ENCODE data around the gene SYTL3. TPM values are rescaled to one million over a fixed set of nuclear protein-coding genes. Genes with fewer than 3 reads are reported as not detected.

SYTL3 gene
- total RNA-seq, 6 donors from 2014 or later, result 10.3 to 28.3 (median 20.0) TPM

GRCh38 chr6:158754738-158755137, 104.9 kb downstream of the SYTL3 start:
- TF ChIP-seq POLR2AphosphoS5 (IDR thresholded peaks at IDR 0.05) (no peak), CTCF (IDR thresholded peaks at IDR 0.05) (no peak), POLR2A (IDR thresholded peaks at IDR 0.05) (no peak), EP300 (IDR thresholded peaks at IDR 0.05) (no peak)
- no peak overlapping the region for H3K27ac ChIP-seq
- H3K27me3 ChIP-seq, result no peaks in the 10 kb centered on the region
- H3K9me3 ChIP-seq, result no peaks in the 10 kb centered on the region
- ATAC-seq (ENCODE audit: low FRiP score in 2 of 2) (no peak), DNase-seq (no peak)
- no peak overlapping the region for H3K4me3 ChIP-seq
- H3K4me1 ChIP-seq, result peaks cover 0 to 2% (median 0%) of the 10 kb centered on the region in 4 donors
- peaks cover 0 to 13% (median 1%) of the 10 kb centered on the region in 4 donors for H3K36me3 ChIP-seq
- 90 to 92% methylated on average over 11 of the region's 11 CpGs for WGBS, 2 donors

GRCh38 chr6:158755636-158756035, 105.8 kb downstream of the SYTL3 start:
- Histone ChIP-seq H3K36me3 (peaks cover 0 to 15% (median 1%) of the 10 kb centered on the region in 4 donors), H3K9me3 (no peaks in the 10 kb centered on the region), H3K27ac (no peak overlapping the region), H3K27me3 (no peaks in the 10 kb centered on the region), H3K4me1 (peaks cover 0 to 2% (median 0%) of the 10 kb centered on the region in 4 donors), H3K4me3 (no peak overlapping the region)
- no peak for TF ChIP-seq CTCF (IDR thresholded peaks at IDR 0.05)
- TF ChIP-seq POLR2A (IDR thresholded peaks at IDR 0.05), result no peak
- TF ChIP-seq POLR2AphosphoS5 (IDR thresholded peaks at IDR 0.05), result no peak
- TF ChIP-seq EP300 (IDR thresholded peaks at IDR 0.05), result no peak
- DNase-seq (no peak), ATAC-seq (ENCODE audit: low FRiP score in 2 of 2) (no peak)
- 92% methylated on average over 13 of the region's 13 CpGs for WGBS, 2 donors

DNA sequence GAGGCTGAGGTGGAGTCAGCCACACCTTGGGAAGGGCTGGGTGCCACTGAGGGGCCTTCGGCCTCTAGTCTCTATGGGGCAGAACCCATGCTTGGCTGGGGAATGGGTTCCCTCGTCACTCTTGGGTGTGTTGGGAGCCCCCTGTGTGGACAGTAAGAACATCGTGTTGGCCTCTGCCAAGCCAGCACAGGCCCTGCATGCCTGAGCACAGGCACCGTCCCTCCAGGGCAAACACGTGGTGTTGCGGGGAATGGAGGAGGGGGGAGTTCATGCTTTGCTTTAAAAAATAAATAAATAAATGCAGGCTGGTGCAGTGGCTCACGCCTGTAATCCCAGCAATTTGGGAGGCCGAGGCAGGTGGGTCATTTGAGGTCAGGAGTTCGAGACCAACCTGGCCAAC, 106.3 kb downstream of the SYTL3 start:
- 88 to 93% methylated on average over 9 of the region's 9 CpGs for WGBS, 2 donors
- Histone ChIP-seq H3K4me3 (no peak overlapping the region), H3K27ac (no peak overlapping the region), H3K36me3 (peaks cover 0 to 17% (median 1%) of the 10 kb centered on the region in 4 donors), H3K9me3 (no peaks in the 10 kb centered on the region), H3K27me3 (no peaks in the 10 kb centered on the region), H3K4me1 (peaks cover 0 to 2% (median 0%) of the 10 kb centered on the region in 4 donors)
- DNase-seq, result no peak
- TF ChIP-seq EP300 (IDR thresholded peaks at IDR 0.05) (no peak), CTCF (IDR thresholded peaks at IDR 0.05) (no peak)
- no peak for ATAC-seq (ENCODE audit: low FRiP score in 2 of 2)

DNA sequence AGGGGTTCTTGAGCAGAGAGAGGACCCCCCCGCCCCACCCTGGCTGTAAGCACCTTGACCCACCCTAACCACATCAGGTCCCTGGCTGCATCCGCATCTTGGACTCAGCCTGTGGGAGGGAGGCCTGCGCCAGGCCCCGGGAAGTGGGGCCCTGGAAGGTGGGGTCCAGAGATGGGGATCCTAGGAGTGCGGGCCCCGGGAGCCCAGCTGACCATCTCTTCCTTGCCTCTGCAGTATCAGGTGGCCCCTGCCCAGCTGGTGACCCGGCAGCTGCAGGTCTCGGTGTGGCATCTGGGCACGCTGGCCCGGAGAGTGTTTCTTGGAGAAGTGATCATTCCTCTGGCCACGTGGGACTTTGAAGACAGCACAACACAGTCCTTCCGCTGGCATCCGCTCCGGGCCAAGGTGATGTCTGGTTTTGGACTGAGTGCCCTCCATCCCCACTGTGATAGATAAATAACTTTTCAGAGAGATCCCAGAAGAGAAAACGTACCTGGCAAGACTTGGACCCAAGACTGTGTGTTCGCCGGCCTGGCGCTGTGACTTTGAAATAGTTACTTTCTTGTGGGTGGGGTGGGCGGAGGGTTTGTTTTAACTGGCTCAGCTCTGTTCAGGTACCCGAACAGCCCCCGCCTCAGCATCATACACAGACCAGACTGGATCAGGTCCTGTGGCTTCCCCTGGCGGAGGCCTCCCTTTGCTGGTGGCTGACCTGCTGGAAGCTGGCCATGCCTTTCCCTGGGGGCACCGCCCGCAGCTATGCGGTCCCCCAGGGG, 107.3 kb downstream of the SYTL3 start:
- DNase-seq, result peak in 1 of 2 donors; percentile 70
- 90 to 100% methylated on average over 11 to 24 of the region's 25 CpGs for WGBS, 2 donors

More for the DNA sequence above, 107.3 kb downstream of the SYTL3 start:
- H3K27ac ChIP-seq, result no peak overlapping the region
- no peaks in the 10 kb centered on the region for H3K9me3 ChIP-seq
- peaks cover 0 to 2% (median 0%) of the 10 kb centered on the region in 4 donors for H3K4me1 ChIP-seq
- H3K27me3 ChIP-seq, result no peaks in the 10 kb centered on the region
- TF ChIP-seq POLR2A (IDR thresholded peaks at IDR 0.05), result no peak
- no peak for TF ChIP-seq POLR2AphosphoS5 (IDR thresholded peaks at IDR 0.05)
- TF ChIP-seq CTCF (IDR thresholded peaks at IDR 0.05), result no peak
- TF ChIP-seq EP300 (IDR thresholded peaks at IDR 0.05), result no peak
- ATAC-seq (ENCODE audit: low FRiP score in 2 of 2), result no peak
- H3K4me3 ChIP-seq, result no peak overlapping the region
- peaks cover 0 to 22% (median 0%) of the 10 kb centered on the region in 4 donors for H3K36me3 ChIP-seq

Data from upper lobe of left lung (tissue), 6 donors.